Hepatocyte (in vitro differentiated cells): ENCODE measurements around the gene NCAPG2. TPM values are rescaled to one million over a fixed set of nuclear protein-coding genes. Genes with fewer than 3 reads are reported as not detected.
A peak's percentile ranks its signal among the peaks of the same experiment; 100 is the strongest.

Experiments used
- DNase-seq: peaks from one replicate; pipeline ENCODE4 v3.0.0-alpha.2; 2016; ENCODE audit warnings: low spot score
- H2AFZ ChIP-seq: fragments of 200-600 bp; sonication (generic); 2 replicates; pipeline ENCODE4 v1.6.0; 2016; ENCODE audit warnings: antibody characterized with exemption, mild to moderate bottlenecking
- H3K27ac ChIP-seq: fragments of 200-600 bp; sonication (generic); 2 replicates; pipeline ENCODE4 v1.5.1; 2016; ENCODE audit warnings: mild to moderate bottlenecking
- H3K27me3 ChIP-seq: fragments of 200-600 bp; sonication (generic); 2 replicates; pipeline ENCODE4 v1.6.1; 2016
- H3K36me3 ChIP-seq: fragments of 200-600 bp; sonication (generic); replicated peaks from 2 replicates; pipeline ENCODE4 v1.5.1; 2016; ENCODE audit warnings: low read depth; ENCODE audit not compliant: insufficient read depth
- H3K4me1 ChIP-seq: fragments of 200-600 bp; sonication (generic); 2 replicates; pipeline ENCODE4 v1.5.1; 2016; ENCODE audit warnings: mild to moderate bottlenecking, moderate library complexity; ENCODE audit not compliant: insufficient read depth
- H3K4me2 ChIP-seq: fragments of 200-600 bp; sonication (generic); 2 replicates; pipeline ENCODE4 v1.6.0; 2016
- H3K4me3 ChIP-seq: fragments of 200-600 bp; sonication (generic); 2 replicates; pipeline ENCODE4 v1.5.1; 2016; ENCODE audit warnings: mild to moderate bottlenecking
- H3K79me2 ChIP-seq: fragments of 200-600 bp; sonication (generic); 2 replicates; pipeline ENCODE4 v1.6.0; 2017; ENCODE audit warnings: mild to moderate bottlenecking
- H3K9me2 ChIP-seq: fragments of 200-600 bp; sonication (generic); replicated peaks from 2 replicates; pipeline ENCODE4 v1.6.0; 2017; ENCODE audit warnings: mild to moderate bottlenecking; ENCODE audit not compliant: insufficient read depth
- H3K9me3 ChIP-seq: fragments of 200-600 bp; sonication (generic); 2 replicates; pipeline ENCODE4 v1.5.1; 2016; ENCODE audit warnings: low read depth, mild to moderate bottlenecking
- H4K20me1 ChIP-seq: fragments of 200-600 bp; sonication (generic); 2 replicates; pipeline ENCODE4 v1.6.0; 2016; ENCODE audit warnings: mild to moderate bottlenecking; ENCODE audit not compliant: insufficient read depth, poor library complexity, severe bottlenecking
- CTCF ChIP-seq: fragments of 200-600 bp; sonication (generic); IDR thresholded peaks from 2 replicates; pipeline ENCODE4 v1.5.1; 2016; ENCODE audit warnings: antibody characterized with exemption, mild to moderate bottlenecking; ENCODE audit not compliant: poor library complexity
- EZH2 ChIP-seq: fragments of 200-600 bp; sonication (generic); IDR thresholded peaks from 2 replicates; pipeline ENCODE4 v1.6.1; 2016; ENCODE audit warnings: antibody characterized with exemption, mild to moderate bottlenecking, borderline replicate concordance
- EZH2phosphoT487 ChIP-seq: fragments of 200-600 bp; sonication (generic); IDR thresholded peaks from one replicate; pipeline ENCODE4 v1.6.1; 2018; ENCODE audit warnings: antibody characterized with exemption, mild to moderate bottlenecking, low read depth, moderate library complexity; ENCODE audit not compliant: unreplicated experiment, severe bottlenecking
- WGBS: methylation state at CpG from one replicate; pipeline ENCODE4 v1.1.6; 2016; ENCODE audit warnings: low lambda C conversion rate; ENCODE audit errors: missing lambda C conversion rate; 5-methylcytosine and 5-hydroxymethylcytosine counted together
- polyA plus RNA-seq: library from polyadenylated mRNA; unstranded; fragments of >200 nt; fragmentation: Nextera tagmentation; extraction: Ambion mirVana; gene quantifications from 2 replicates; pipeline ENCODE4 v1.2.1, GENCODE V29; 2016
- total RNA-seq: library from RNA; depleted of rRNA; stranded (reverse); fragments of >200 nt; gene quantifications from 2 replicates; pipeline ENCODE4 v1.2.3, GENCODE V29; 2014

NCAPG2 gene
- total and polyA plus RNA-seq, 2 experiments from 2014 or later: 6.2 to 9.5 TPM

GRCh38 chr7:158733220-158733519 lies 28.6 kb upstream of the NCAPG2 start:
- no peaks in the 10 kb centered on the region for H3K36me3 ChIP-seq
- no peaks in the 10 kb centered on the region for H3K9me3 ChIP-seq
- 50% methylated on average over 1 of the region's 1 CpG for WGBS
- H3K27me3 ChIP-seq: no peaks in the 10 kb centered on the region
- peak overlapping the region; percentile 35 for H3K27ac ChIP-seq
- no peaks in the 10 kb centered on the region for H3K9me2 ChIP-seq
- no peaks in the 10 kb centered on the region for H4K20me1 ChIP-seq
- no peaks in the 10 kb centered on the region for H3K79me2 ChIP-seq
- H3K4me2 ChIP-seq: no peak overlapping the region
- no peak for TF ChIP-seq CTCF
- TF ChIP-seq EZH2: no peak
- TF ChIP-seq EZH2phosphoT487: no peak
- no peak for DNase-seq
- H3K4me1 ChIP-seq: no peaks in the 10 kb centered on the region
- H3K4me3 ChIP-seq: no peak overlapping the region
- H2AFZ ChIP-seq: no peak overlapping the region

- Histone ChIP-seq H3K79me2 (no peaks in the 10 kb centered on the region), H3K9me2 (no peaks in the 10 kb centered on the region), H3K4me2 (no peak overlapping the region), H3K9me3 (no peaks in the 10 kb centered on the region), H3K27me3 (no peaks in the 10 kb centered on the region), H3K4me1 (no peaks in the 10 kb centered on the region), H3K4me3 (no peak overlapping the region), H2AFZ (no peak overlapping the region), H3K27ac (peak overlapping the region; percentile 35), H3K36me3 (no peaks in the 10 kb centered on the region), H4K20me1 (no peaks in the 10 kb centered on the region)
- DNase-seq: no peak
- TF ChIP-seq EZH2 (no peak), EZH2phosphoT487 (no peak), CTCF (no peak)
- WGBS: 72% methylated on average over 10 of the region's 10 CpGs
Observed at GRCh38 chr7:158732494-158733219, 28.1 kb upstream of the NCAPG2 start.

- peak overlapping the region; percentile 25 for H3K27ac ChIP-seq
- no peaks in the 10 kb centered on the region for H3K4me1 ChIP-seq
- H3K27me3 ChIP-seq: no peaks in the 10 kb centered on the region
- no peaks in the 10 kb centered on the region for H3K36me3 ChIP-seq
- no peak for TF ChIP-seq EZH2phosphoT487
- no peak for TF ChIP-seq CTCF
- no peak for TF ChIP-seq EZH2
- 85% methylated on average over 6 of the region's 6 CpGs for WGBS
- H3K9me3 ChIP-seq: no peaks in the 10 kb centered on the region
- H3K4me3 ChIP-seq: no peak overlapping the region
- no peak overlapping the region for H2AFZ ChIP-seq
- no peaks in the 10 kb centered on the region for H4K20me1 ChIP-seq
- H3K79me2 ChIP-seq: no peaks in the 10 kb centered on the region
- no peak overlapping the region for H3K4me2 ChIP-seq
- no peaks in the 10 kb centered on the region for H3K9me2 ChIP-seq
- DNase-seq: no peak
Observed at GRCh38 chr7:158731761-158732160, 27.2 kb upstream of the NCAPG2 start.
